Type B pancreatic cell (in vitro differentiated cells): ENCODE data around the gene SLC25A30. TPM values are rescaled to one million over a fixed set of nuclear protein-coding genes. Genes with fewer than 3 reads are reported as not detected.
"Not testable (repeated sequence)": the region's sequence is repeated elsewhere in the genome, so short reads cannot be mapped to it uniquely, and the experiment has no call there.

Source experiments
- DNase-seq: peaks from one replicate; pipeline ENCODE4 v3.0.0; 2021; ENCODE audit warnings: mixed read lengths; ENCODE audit not compliant: unreplicated experiment; ENCODE audit errors: extremely low spot score
- H3K27ac Mint-ChIP-seq: 2 replicates; pipeline ENCODE4 v1.8.0; 2021; ENCODE audit warnings: mild to moderate bottlenecking, mixed read lengths
- H3K27me3 Mint-ChIP-seq: 2 replicates; pipeline ENCODE4 v1.8.0; 2021; ENCODE audit warnings: mixed read lengths
- H3K36me3 Mint-ChIP-seq: 2 replicates; pipeline ENCODE4 v1.8.0; 2021; ENCODE audit warnings: mixed read lengths
- H3K4me1 Mint-ChIP-seq: one replicate; pipeline ENCODE4 v1.8.0; 2021; ENCODE audit warnings: mixed read lengths; ENCODE audit not compliant: unreplicated experiment
- H3K4me3 Mint-ChIP-seq: 2 replicates; pipeline ENCODE4 v1.8.0; 2021; ENCODE audit warnings: mild to moderate bottlenecking, mixed read lengths
- H3K9me3 Mint-ChIP-seq: 2 replicates; pipeline ENCODE4 v1.8.0; 2021; ENCODE audit warnings: mixed read lengths
- CTCF ChIP-seq: fragments of 200-600 bp; sonication (generic); conservative IDR thresholded peaks from 2 replicates; pipeline ENCODE4 v1.5.0; 2021; ENCODE audit warnings: antibody characterized with exemption, mild to moderate bottlenecking
- total RNA-seq: library from RNA; stranded (reverse); gene quantifications from 2 replicates; pipeline ENCODE4 v1.2.1, GENCODE V29; 2021; ENCODE audit warnings: low replicate concordance

SLC25A30 gene
- total RNA-seq, 1 donor from 2014 or later: 7.6 TPM

GRCh38 chr13:45436332-45436731, 18.2 kb upstream of the SLC25A30 start:
- H3K4me1 Mint-ChIP-seq: peaks cover 8% of the 10 kb centered on the region
- H3K9me3 Mint-ChIP-seq: no peaks in the 10 kb centered on the region
- no peaks in the 10 kb centered on the region for H3K36me3 Mint-ChIP-seq
- H3K27me3 Mint-ChIP-seq: no peaks in the 10 kb centered on the region
- no peak for TF ChIP-seq CTCF
- H3K27ac Mint-ChIP-seq: no peak overlapping the region
- no peak for DNase-seq
- no peak overlapping the region for H3K4me3 Mint-ChIP-seq

- Mint-ChIP-seq H3K27ac (no peak overlapping the region), H3K4me3 (no peak overlapping the region), H3K27me3 (no peaks in the 10 kb centered on the region), H3K36me3 (no peaks in the 10 kb centered on the region), H3K4me1 (peaks cover 4% of the 10 kb centered on the region), H3K9me3 (no peaks in the 10 kb centered on the region)
- no peak for TF ChIP-seq CTCF
- no peak for DNase-seq
Observed at GRCh38 chr13:45434556-45435371, 16.6 kb upstream of the SLC25A30 start.

- H3K4me1 Mint-ChIP-seq: peaks cover 4% of the 10 kb centered on the region
- H3K9me3 Mint-ChIP-seq: no peaks in the 10 kb centered on the region
- no peak for TF ChIP-seq CTCF
- no peaks in the 10 kb centered on the region for H3K36me3 Mint-ChIP-seq
- H3K4me3 Mint-ChIP-seq: no peak overlapping the region
- no peaks in the 10 kb centered on the region for H3K27me3 Mint-ChIP-seq
- no peak overlapping the region for H3K27ac Mint-ChIP-seq
- no peak for DNase-seq
Observed at GRCh38 chr13:45433381-45433790, 15.2 kb upstream of the SLC25A30 start.

GRCh38 chr13:45432737-45433380, 14.7 kb upstream of the SLC25A30 start:
- DNase-seq: no peak
- Mint-ChIP-seq H3K4me3 (no peak overlapping the region), H3K9me3 (no peaks in the 10 kb centered on the region), H3K27ac (no peak overlapping the region), H3K27me3 (no peaks in the 10 kb centered on the region), H3K36me3 (no peaks in the 10 kb centered on the region), H3K4me1 (peaks cover 4% of the 10 kb centered on the region)
- no peak for TF ChIP-seq CTCF

- H3K4me1 Mint-ChIP-seq, H3K4me3 Mint-ChIP-seq, H3K36me3 Mint-ChIP-seq, H3K27ac Mint-ChIP-seq, H3K27me3 Mint-ChIP-seq, H3K9me3 Mint-ChIP-seq, DNase-seq: not testable (repeated sequence)
Observed at GRCh38 chr13:45426056-45426841, 8.1 kb upstream of the SLC25A30 start.
